ENCODE results near the gene STKLD1.

The STKLD1 gene

GRCh38 chr9:133421615-133422542 is 45.7 kb downstream of the STKLD1 start, which contains the start of gene ADAMTS13:
Gene ADAMTS13 (plus strand): TSS chr9:133422367. CDS start chr9:133422444, 77 bp downstream.
- DNase-seq, result no peak
- no peaks in the 10 kb centered on the region for H3K36me3 ChIP-seq (replicated peaks)
- peak; percentile 40 for TF ChIP-seq CTCF (IDR thresholded peaks at IDR 0.05; ENCODE audit: low read depth, low read length, missing control alignments)
- no peak within 1 kb of the TSS for H3K27ac ChIP-seq
- in situ Hi-C loops (cut with HindIII; ENCODE audit: low pct_ligation_motif_present, low sequenced_read_pairs), result no loop called here
- H3K4me3 ChIP-seq (ENCODE audit: low read depth, low read length), result no peak within 1 kb of the TSS
- H3K27me3 ChIP-seq (replicated peaks), result no peaks in the 10 kb centered on the region

- TF ChIP-seq CTCF (IDR thresholded peaks at IDR 0.05; ENCODE audit: low read depth, low read length, missing control alignments), result no peak
- H3K4me3 ChIP-seq (ENCODE audit: low read depth, low read length), result no peak overlapping the region
- no peaks in the 10 kb centered on the region for H3K36me3 ChIP-seq (replicated peaks)
- peaks cover 9% of the 10 kb centered on the region for H3K27me3 ChIP-seq (replicated peaks)
- in situ Hi-C loops (cut with HindIII; ENCODE audit: low pct_ligation_motif_present, low sequenced_read_pairs), result no loop called here
- no peak for DNase-seq
- H3K27ac ChIP-seq, result no peak overlapping the region
Observed at GRCh38 chr9:133423216-133423615, 47.0 kb downstream of the STKLD1 start.

DNA sequence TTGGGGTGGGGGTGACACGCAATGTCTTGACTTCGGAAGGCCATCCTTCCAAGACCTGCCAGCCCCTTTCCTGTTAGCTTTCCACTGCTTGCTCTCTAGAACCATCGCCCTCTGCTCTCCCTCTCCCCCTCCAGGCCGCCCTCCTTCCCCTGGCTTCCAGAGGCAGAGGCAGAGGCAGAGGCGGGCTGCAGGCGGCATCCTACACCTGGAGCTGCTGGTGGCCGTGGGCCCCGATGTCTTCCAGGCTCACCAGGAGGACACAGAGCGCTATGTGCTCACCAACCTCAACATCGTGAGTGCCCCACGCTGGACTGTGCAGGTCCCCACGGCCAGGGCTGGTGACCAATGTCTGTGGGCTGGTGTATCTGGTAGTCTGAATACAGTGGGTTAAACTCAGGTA is 48.0 kb downstream of the STKLD1 start:
- Histone ChIP-seq H3K4me3 (ENCODE audit: low read depth, low read length) (no peak overlapping the region), H3K36me3 (replicated peaks) (no peaks in the 10 kb centered on the region), H3K27me3 (replicated peaks) (peaks cover 11% of the 10 kb centered on the region), H3K27ac (no peak overlapping the region)
- no peak for TF ChIP-seq CTCF (IDR thresholded peaks at IDR 0.05; ENCODE audit: low read depth, low read length, missing control alignments)
- in situ Hi-C loops (cut with HindIII; ENCODE audit: low pct_ligation_motif_present, low sequenced_read_pairs), result no loop called here
- no peak for DNase-seq

- no peaks in the 10 kb centered on the region for H3K36me3 ChIP-seq (replicated peaks)
- peaks cover 11% of the 10 kb centered on the region for H3K27me3 ChIP-seq (replicated peaks)
- in situ Hi-C loops (cut with HindIII; ENCODE audit: low pct_ligation_motif_present, low sequenced_read_pairs), result no loop called here
- no peak overlapping the region for H3K4me3 ChIP-seq (ENCODE audit: low read depth, low read length)
- H3K27ac ChIP-seq, result no peak overlapping the region
- no peak for DNase-seq
- no peak for TF ChIP-seq CTCF (IDR thresholded peaks at IDR 0.05; ENCODE audit: low read depth, low read length, missing control alignments)
Observed at GRCh38 chr9:133425049-133425632, 49.0 kb downstream of the STKLD1 start.

DNA sequence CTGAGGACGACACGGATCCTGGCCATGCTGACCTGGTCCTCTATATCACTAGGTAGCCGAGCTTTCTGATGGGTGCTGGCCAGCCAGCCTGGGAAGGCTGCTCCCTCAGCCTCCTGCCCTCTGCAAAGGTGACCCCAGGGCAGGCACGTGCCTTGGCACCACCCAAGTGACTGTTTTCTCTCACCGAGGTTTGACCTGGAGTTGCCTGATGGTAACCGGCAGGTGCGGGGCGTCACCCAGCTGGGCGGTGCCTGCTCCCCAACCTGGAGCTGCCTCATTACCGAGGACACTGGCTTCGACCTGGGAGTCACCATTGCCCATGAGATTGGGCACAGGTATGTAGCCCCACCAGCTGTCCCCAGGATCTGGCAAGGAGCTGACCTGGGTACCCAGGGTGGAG is 49.8 kb downstream of the STKLD1 start:
- H3K36me3 ChIP-seq (replicated peaks), result no peaks in the 10 kb centered on the region
- no peak for DNase-seq
- in situ Hi-C loops (cut with HindIII; ENCODE audit: low pct_ligation_motif_present, low sequenced_read_pairs), result no loop called here
- no peak overlapping the region for H3K4me3 ChIP-seq (ENCODE audit: low read depth, low read length)
- no peak overlapping the region for H3K27ac ChIP-seq
- H3K27me3 ChIP-seq (replicated peaks), result peaks cover 11% of the 10 kb centered on the region
- TF ChIP-seq CTCF (IDR thresholded peaks at IDR 0.05; ENCODE audit: low read depth, low read length, missing control alignments), result no peak

All from brain microvascular endothelial cell (primary cell).